C4-2B (cell line): Measurements from ENCODE around the gene RHEB.

ENCODE experiments used
- ZFX ChIP-seq: fragments of 450-650 bp; IDR thresholded peaks from 2 replicates; pipeline ENCODE4 v1.6.1; 2017
- TF ChIP-seq, protein P1 (sequence below): fragments of 450-650 bp; conservative IDR thresholded peaks from 2 replicates; pipeline ENCODE4 v1.5.1; 2017; ENCODE audit warnings: mild to moderate bottlenecking

DNA sequence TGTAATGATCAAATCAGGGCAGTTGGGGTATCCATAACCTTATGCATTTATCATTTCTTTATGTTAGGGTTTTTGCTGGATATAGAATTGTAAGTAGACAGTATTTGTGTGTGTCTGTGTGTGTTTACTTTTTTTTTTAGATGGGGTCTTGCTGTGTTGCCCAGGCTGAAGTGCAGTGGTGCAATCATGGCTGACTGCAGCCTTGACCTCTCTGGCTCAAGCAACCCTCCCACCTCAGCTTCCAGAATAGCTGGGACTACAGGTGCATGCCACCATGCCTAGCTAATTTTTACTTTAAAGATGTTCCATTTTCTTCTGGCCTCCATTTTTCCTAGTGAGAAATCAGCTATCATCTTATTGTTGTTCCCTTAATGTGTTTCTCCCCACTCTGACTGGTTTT is 10.1 kb upstream of the RHEB start:
- TF ChIP-seq, protein P1, sequence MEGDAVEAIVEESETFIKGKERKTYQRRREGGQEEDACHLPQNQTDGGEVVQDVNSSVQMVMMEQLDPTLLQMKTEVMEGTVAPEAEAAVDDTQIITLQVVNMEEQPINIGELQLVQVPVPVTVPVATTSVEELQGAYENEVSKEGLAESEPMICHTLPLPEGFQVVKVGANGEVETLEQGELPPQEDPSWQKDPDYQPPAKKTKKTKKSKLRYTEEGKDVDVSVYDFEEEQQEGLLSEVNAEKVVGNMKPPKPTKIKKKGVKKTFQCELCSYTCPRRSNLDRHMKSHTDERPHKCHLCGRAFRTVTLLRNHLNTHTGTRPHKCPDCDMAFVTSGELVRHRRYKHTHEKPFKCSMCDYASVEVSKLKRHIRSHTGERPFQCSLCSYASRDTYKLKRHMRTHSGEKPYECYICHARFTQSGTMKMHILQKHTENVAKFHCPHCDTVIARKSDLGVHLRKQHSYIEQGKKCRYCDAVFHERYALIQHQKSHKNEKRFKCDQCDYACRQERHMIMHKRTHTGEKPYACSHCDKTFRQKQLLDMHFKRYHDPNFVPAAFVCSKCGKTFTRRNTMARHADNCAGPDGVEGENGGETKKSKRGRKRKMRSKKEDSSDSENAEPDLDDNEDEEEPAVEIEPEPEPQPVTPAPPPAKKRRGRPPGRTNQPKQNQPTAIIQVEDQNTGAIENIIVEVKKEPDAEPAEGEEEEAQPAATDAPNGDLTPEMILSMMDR, result no peak
- no peak for TF ChIP-seq ZFX
